ENCODE measurements around the gene LRRC37A2.
"Not testable (repeated sequence)": the region's sequence is repeated elsewhere in the genome, so short reads cannot be mapped to it uniquely, and the experiment has no call there.

Gene LRRC37A2

GRCh38 chr17:46590157-46591146, 78.2 kb downstream of the LRRC37A2 start, which contains the start of gene NSF:
NSF (plus strand) TSS chr17:46590669; CDS start chr17:46590776, 107 bp downstream.
- in situ Hi-C loops (cut with HindIII; ENCODE audit: low pct_ligation_motif_present, low pct_unique_long_range_greater_than_20kb, low sequenced_read_pairs); DNase-seq: not testable (repeated sequence)

- in situ Hi-C loops (cut with HindIII; ENCODE audit: low pct_ligation_motif_present, low pct_unique_long_range_greater_than_20kb, low sequenced_read_pairs); DNase-seq: not testable (repeated sequence)
These were observed 79.1 kb downstream of the LRRC37A2 start for GRCh38 chr17:46591332-46591731.

- in situ Hi-C loops (cut with HindIII; ENCODE audit: low pct_ligation_motif_present, low pct_unique_long_range_greater_than_20kb, low sequenced_read_pairs); DNase-seq: not testable (repeated sequence)
These were observed 86.2 kb downstream of the LRRC37A2 start for GRCh38 chr17:46598344-46598931.

- in situ Hi-C loops (cut with HindIII; ENCODE audit: low pct_ligation_motif_present, low pct_unique_long_range_greater_than_20kb, low sequenced_read_pairs) = not testable (repeated sequence)
These were observed 88.5 kb downstream of the LRRC37A2 start for GRCh38 chr17:46600767-46601166.

GRCh38 chr17:46603125-46603524, 90.9 kb downstream of the LRRC37A2 start:
- in situ Hi-C loops (cut with HindIII; ENCODE audit: low pct_ligation_motif_present, low pct_unique_long_range_greater_than_20kb, low sequenced_read_pairs); DNase-seq: not testable (repeated sequence)

More at GRCh38 chr17:46600767-46601166, 88.5 kb downstream of the LRRC37A2 start:
- not testable (repeated sequence) for DNase-seq

Data from ACHN (cell line).